DOHH2 (cell line): ENCODE results near the gene PTS.

ENCODE experiments used
- EZH2phosphoT487 ChIP-seq: fragments of 200-600 bp; sonication (generic); IDR thresholded peaks from 2 replicates; pipeline ENCODE4 v1.6.1; 2017; ENCODE audit warnings: borderline replicate concordance, mild to moderate bottlenecking, antibody characterized with exemption, low read length, moderate library complexity, mixed read lengths
- TF ChIP-seq, protein P1 (sequence below): fragments of 200-600 bp; sonication (generic); IDR thresholded peaks from one replicate; pipeline ENCODE4 v1.5.1; 2014; ENCODE audit warnings: antibody characterized with exemption, mild to moderate bottlenecking, low read depth, low read length; ENCODE audit not compliant: poor library complexity, severe bottlenecking

DNA sequence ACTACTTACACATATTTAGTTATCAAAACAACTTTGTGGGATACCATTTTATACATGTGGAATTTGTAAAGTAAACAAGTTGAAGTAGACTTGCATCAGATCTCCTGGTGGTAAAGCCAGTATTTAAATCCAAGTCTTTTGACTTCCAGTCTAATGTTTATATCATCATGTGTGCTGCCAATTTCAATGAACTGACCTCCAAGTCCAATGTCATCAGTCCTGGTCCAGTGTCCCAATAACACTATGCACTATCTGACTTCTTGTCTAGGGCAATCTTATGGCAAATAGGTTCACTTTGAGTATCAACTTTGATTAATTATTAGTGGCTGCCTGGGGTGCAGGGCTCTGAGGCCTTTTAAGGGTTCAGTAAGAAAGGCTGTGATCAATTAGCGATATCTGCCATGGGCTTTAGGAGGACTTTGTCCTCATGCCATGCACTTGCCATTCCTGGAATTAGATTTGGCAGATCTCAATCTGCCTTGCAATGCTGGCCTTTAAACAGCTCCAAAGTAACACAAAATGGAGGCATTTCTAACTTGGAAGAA, 9.6 kb upstream of the PTS start:
- TF ChIP-seq, protein P1, sequence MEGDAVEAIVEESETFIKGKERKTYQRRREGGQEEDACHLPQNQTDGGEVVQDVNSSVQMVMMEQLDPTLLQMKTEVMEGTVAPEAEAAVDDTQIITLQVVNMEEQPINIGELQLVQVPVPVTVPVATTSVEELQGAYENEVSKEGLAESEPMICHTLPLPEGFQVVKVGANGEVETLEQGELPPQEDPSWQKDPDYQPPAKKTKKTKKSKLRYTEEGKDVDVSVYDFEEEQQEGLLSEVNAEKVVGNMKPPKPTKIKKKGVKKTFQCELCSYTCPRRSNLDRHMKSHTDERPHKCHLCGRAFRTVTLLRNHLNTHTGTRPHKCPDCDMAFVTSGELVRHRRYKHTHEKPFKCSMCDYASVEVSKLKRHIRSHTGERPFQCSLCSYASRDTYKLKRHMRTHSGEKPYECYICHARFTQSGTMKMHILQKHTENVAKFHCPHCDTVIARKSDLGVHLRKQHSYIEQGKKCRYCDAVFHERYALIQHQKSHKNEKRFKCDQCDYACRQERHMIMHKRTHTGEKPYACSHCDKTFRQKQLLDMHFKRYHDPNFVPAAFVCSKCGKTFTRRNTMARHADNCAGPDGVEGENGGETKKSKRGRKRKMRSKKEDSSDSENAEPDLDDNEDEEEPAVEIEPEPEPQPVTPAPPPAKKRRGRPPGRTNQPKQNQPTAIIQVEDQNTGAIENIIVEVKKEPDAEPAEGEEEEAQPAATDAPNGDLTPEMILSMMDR: no peak
- no peak for TF ChIP-seq EZH2phosphoT487
